ENCODE measurements around the gene MTERF2. TPM values are rescaled to one million over a fixed set of nuclear protein-coding genes. Genes with fewer than 3 reads are reported as not detected.

The MTERF2 gene, protein sequence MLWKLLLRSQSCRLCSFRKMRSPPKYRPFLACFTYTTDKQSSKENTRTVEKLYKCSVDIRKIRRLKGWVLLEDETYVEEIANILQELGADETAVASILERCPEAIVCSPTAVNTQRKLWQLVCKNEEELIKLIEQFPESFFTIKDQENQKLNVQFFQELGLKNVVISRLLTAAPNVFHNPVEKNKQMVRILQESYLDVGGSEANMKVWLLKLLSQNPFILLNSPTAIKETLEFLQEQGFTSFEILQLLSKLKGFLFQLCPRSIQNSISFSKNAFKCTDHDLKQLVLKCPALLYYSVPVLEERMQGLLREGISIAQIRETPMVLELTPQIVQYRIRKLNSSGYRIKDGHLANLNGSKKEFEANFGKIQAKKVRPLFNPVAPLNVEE
- 24.0 TPM for total RNA-seq

DNA sequence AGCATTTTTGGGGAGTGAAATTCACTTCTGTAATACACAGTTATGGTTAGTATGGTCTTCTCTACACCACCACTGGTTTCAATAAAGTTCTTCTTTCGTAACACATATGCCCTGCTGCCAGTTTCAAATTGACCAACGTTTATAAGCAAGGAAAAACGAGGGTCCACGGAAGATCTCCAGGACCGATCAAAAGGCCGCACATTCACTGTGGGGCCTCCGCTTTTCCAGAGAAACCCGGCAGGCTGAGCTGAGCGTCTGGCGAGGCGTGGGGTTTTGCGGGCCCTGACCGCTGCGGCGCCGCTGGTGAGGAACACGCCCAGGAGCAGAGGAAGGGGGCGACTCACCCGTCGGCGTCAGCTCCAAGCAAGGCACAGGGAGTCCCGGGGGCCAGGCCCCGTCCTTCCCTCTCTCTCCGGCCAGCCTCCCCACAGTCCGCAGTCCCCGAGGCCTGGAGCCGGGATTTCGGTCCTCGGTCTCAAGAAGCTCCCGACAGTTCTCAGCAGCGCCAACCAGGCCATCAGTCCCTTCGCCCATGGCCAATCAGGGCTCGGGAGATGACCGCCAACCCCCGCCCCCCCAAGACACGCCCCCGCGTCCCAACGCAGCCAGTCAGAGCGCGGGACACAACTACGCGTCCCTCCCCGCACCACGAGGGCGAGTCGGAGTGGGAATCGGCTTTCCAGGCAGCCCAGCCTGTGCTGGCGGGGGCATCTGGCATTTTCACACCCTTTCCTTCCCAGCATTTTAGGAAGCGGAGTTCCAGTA lies at the start of gene MTERF2:
MTERF2 (minus strand) TSS at position 522 of the 765 bp plus-strand sequence. CDS start 8,432 bp downstream, outside the sequence.

DNA sequence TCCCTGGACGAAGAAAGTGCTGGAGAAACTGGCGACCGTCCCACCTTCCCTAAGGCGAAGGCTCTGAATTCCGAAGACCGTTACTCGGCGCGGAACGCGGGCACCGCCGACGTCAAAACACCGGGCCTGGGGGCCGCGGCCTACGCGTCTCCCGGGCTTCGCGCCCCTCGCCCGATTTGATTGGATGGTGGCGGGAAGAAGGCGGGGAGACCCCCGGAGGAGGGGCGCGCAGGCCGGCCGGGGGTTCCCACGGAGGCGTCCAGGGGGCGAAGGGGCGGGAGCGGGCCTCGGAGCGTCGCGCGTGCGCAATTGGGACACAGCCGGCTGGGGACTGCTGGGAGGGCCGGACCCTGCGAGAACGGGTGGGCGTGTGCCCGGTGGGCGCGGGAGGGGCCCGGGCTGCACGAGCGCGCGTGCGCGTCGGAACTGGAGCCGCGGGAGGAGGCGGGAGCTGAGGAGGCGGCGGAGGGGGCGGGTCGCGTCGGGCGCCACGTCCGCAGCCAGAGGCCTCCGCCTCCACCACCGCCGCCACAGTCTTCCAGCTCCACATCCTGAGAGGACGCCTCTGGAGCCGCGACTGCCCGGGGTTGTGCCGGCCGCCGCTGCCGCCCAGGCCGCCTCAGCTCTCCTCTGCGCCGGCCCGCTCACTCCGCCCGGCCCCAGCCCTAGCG lies 31.4 kb downstream of the MTERF2 start, which contains the start of gene TMEM263:
TMEM263 (plus strand) TSS at position 531 of the 671 bp plus-strand sequence. CDS start 11,210 bp downstream, outside the sequence.

Other genes with a start within 250 kb of the MTERF2 start
- gene RIC8B, start 212.5 kb downstream of the MTERF2 start, total RNA-seq = 47.7 TPM
- 50.7 TPM for gene TMEM263, start 31.2 kb downstream of the MTERF2 start, total RNA-seq
- 49.4 TPM for gene CRY1, start 106.4 kb upstream of the MTERF2 start, total RNA-seq

All from diencephalon (tissue), 1 donor.